ENCODE results near the gene GARIN5B.
A peak's percentile ranks its signal among the peaks of the same experiment; 100 is the strongest.
"Not testable (repeated sequence)": the region's sequence is repeated elsewhere in the genome, so short reads cannot be mapped to it uniquely, and the experiment has no call there.

The GARIN5B gene

DNA sequence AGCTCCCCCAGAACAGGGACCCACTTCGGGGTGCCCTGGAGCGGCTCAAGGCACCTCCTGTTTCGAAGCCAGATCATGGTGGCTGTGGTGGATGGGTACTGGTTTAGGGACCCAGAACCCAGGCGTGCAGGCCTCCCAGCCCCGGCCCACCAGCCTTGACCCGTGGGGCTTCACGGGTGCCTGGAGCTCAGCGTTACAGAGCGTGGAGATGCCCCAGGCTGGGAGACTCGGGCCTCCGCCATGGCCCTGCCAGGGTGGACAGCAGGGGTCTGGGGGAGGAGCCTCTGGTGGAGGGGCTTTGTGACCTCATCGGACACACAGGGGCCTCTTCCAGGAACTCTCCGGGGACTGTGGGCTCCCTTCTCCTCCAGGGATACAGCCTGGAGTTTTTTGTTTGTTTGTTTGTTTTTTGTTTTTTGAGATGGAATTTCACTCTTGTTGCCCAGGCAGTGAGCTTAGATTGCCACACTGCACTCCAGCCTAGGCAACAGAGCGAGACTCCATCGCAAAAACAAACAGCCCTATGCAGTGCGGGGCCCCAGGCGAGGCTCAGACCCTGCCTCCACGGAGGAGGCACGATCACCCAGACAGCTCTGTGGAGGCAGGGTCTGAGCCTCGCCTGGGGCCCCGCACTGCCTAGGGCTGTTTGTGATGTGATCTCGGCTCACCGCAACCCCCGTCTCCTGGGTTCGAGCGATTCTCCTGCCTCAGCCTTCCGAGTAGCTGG, at the start of gene GARIN5B:
Gene GARIN5B (minus strand): TSS at position 271 of the 727 bp plus-strand sequence. CDS start 194 bp downstream, at position 77.
- no peak for DNase-seq (ENCODE audit: insufficient read length, low spot score)
- FAIRE-seq, result no peak

DNA sequence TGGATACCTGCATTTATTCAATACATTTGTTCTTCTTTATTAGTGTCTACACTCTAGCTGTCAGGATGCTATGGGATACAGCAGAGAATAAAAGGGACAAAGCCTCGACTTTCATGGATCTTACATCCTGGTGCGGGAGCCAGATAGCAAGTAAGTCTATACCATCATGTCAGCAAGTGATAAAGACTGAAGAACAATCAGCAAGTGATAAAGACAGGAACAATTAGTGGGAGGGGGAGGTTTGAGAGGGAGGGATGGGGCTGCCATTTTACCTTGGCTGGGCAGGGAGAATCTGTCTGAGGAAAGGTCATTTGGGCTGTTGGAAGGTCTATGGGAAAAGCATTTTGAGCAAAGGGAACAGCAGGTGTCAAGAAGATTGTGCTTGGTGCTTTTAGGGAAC, 47.1 kb upstream of the GARIN5B start:
- FAIRE-seq (no peak), DNase-seq (ENCODE audit: insufficient read length, low spot score) (no peak)

- not testable (repeated sequence) for FAIRE-seq; DNase-seq (ENCODE audit: insufficient read length, low spot score)
These were observed 46.1 kb upstream of the GARIN5B start for GRCh38 chr19:55409179-55409578.

GRCh38 chr19:55408533-55408872, 45.4 kb upstream of the GARIN5B start:
- DNase-seq (ENCODE audit: insufficient read length, low spot score), result no peak
- no peak for FAIRE-seq

DNA sequence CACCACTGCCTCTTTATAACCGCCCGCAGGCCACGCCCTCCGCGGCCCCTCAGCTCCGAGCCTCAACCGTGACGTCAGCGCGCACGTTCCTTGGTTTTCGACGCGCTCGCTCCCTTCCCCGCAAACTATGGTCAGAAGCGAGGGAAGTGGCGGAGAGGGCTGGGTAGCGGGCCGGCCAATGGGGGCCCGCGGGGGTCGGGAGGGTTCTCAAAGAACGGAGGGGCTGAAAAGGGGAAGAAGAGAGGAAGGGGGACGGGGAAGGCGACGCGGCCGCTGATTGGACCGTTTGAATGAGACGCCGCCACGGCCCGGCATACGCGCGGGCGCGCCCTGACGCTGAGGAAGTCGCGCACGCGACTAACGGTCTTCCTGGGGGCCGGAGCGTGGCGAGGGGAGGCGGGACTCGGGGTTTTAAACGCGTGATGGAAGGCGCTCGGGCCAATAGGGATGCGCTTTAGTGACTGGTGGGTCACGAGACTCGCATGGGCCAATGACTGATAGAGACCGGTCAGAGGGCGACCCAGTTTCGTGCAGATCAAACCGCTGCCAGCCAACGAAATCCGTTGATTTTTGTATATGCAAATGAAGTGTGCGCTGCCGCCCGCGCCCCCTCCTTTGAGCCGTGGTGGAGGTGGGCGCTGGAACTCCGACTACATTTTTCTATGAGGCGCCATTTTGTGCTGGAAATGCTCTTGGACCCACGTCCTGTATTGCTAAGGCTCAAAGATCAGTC, 44.9 kb upstream of the GARIN5B start:
- DNase-seq (ENCODE audit: insufficient read length, low spot score) (peak; percentile 96), FAIRE-seq (peak; percentile 93)

GRCh38 chr19:55407550-55407799, 44.4 kb upstream of the GARIN5B start, which contains the start of gene UBE2S:
TSS of gene UBE2S (minus strand) at chr19:55407788. CDS start at chr19:55407589, 199 bp downstream.
- DNase-seq (ENCODE audit: insufficient read length, low spot score); FAIRE-seq: not testable (repeated sequence)

DNA sequence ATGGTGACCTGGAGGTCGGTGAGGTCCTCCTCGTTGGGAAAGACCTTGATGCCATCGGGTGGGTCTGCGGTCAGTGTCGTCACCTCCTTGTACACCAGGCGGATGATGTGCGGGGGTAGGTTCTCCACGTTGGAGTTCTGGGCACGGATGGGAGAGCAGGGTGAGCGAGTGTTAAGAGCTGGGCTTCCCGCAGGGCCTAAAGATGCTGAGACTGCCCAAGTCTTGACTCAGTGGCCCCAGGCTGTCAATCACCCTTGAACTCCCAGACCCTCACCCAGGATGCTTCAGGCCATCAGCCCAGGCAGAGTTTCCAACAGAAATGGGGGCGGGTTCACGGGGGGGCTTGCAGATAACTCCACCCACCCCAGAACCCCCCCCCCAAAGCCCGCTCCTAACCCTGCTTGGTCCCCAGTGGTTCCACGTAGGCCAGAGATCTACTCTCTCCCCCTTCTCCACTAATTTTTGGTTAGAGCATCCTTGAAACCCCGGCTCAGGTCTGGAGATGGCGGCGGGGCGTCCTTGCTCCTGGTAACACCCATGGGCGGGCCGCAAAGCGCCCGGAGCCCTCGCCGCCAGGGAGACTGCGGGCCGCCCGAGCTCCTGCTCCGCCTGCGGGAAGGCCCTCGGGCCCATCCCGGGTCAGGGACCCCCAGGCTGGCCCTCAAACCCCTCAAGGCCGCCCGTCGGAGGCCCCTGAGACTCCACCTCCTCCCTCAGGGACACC, 43.9 kb upstream of the GARIN5B start:
- DNase-seq (ENCODE audit: insufficient read length, low spot score) (no peak), FAIRE-seq (no peak)

DNA sequence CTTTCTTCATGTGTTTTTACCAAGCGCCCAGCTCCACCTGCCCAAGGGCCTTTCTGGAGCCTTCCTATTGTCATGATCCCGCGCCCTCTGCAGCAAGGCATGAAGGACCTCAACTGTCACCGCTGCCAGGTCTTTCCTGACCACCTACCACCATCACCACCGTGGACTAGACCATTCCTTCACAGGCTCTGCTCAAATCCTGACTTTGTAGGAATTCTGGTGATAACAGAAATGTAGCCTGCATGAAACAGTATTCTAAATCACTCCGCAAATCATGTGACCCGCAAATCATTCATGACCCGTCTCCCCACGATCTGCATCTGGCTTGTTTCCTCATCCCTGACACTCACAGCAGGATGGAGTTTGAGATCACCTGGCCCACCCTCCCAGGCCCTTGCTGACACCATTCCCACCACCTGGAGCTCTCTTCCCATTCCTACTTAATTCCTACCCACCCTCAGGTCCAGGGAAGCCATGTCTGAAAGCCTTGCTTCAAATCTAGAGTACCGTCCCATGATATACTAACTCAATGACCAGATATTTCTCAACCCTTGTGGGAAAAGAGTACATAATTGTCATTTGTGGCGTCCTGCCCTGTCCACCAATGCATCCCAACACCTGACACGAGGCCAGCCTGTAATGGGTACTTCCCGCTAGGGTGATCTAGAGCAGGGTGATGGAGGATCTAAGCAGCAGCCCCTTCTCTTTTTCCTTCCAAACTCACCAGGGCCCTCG, 43.2 kb upstream of the GARIN5B start:
- DNase-seq (ENCODE audit: insufficient read length, low spot score) (no peak), FAIRE-seq (no peak)

DNA sequence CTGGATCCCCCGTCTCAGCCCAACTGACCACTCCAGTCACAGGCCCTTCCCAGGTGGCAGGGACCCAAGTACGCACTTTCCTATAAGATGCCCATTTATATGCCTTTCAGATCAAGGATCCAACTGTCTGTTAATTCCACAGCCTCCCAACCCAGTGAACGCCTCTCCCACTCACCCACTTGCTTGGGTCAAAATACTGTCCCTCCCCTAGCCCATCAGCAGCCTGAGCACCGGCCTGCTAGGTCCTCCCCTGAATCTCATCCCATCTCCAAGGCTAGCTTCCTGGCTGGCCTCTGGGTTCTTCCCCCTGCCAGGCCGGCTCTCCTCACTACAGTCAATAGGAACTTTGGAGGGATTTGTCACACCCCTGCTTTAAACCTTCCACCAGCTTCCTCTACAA, 42.6 kb upstream of the GARIN5B start:
- DNase-seq (ENCODE audit: insufficient read length, low spot score) (no peak), FAIRE-seq (no peak)

GRCh38 chr19:55402509-55402908, 39.4 kb upstream of the GARIN5B start:
- FAIRE-seq, result no peak
- DNase-seq (ENCODE audit: insufficient read length, low spot score), result no peak

DNA sequence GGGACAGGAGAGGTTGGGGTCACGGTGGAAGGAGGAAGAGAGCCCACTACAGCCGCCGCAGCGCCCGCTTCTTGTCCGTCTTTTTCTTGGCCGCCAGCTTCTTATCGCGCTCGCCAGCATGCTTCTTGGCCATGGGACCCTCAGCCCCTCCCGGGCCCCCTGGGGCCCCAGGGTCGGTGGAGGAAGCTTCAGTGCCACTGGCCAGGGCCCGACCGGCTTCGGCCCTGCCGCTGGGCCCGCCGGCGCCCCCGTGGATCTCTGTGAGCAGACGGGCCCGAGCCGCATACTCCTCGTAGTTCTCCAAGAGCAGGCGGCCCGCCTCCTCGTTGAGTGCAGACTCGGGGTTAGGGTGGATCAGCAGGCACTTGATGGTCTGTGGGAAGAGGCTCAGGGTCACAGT, 38.3 kb upstream of the GARIN5B start:
- not testable (repeated sequence) for FAIRE-seq

DNA sequence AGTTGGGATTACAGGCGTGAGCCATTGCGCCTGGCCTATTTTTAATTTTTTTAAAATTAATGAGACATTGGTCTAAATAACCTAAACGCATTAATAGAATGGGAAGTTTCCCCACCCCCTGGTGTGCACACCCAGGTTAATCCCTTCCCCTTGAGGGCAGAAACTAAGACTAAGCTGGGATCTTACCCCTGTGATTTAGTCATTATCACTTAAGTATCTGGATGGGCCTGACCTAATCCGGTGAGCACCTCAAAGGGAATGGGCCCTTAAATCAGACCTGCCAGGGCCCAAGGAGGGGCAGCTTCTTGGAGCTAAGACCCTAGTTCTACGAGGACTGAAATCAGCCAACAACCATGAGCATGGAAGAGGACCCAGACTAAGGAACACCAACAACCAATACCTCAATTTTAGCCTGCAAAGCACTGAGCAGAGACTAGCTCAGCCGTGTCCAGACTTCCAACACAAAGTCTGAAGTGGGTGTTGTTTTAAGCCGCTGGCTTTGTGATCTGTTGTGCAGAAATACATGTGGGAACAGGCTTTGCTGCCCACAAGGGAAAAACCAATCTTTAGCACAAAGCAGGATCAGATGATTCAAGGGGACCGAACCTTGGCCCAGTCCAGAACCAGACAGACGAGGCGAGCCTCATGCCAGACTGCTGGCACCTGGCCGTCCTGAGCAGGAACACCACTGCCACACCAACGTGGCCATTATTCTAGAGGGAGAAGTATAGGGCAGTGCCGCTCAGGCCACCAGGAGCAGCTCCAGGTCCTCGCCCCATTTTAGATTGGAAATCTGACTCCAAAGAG, 37.4 kb upstream of the GARIN5B start:
- FAIRE-seq (no peak), DNase-seq (ENCODE audit: insufficient read length, low spot score) (no peak)

More for the DNA sequence above, 38.3 kb upstream of the GARIN5B start:
- not testable (repeated sequence) for DNase-seq (ENCODE audit: insufficient read length, low spot score)

DNA sequence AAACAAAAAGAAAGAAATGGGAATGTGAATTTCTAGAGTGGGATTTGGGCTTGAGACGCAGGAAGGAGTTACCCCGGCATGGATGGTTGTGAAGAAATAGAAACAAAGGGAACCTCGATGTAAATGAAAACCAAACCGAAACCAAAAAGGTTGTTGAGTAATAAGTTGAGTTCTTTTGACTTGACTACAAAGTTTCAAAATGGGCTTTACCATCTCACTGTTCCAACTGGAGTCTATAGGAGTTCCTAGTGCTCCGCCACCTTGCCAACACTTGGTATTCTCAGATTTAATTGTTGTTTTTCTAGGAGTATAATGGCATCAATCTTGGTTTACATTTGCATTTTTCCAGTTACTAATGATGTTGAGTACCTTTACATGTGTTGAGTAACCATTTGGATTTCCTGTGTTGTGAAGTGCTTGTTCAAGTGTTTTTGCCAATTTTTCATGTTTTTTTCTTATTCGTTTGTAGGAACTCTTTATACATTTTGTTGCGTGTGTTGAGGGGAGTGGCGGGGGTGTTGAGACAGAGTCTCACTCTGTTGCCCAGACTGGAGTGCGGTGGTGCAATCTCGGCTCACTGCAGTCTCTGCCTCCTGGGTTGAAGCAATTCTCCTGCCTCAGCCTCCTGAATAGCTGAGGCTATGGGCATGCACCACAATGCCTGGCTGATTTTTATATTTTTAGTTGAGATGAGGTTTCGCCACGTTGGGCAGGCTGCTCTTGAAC, 35.3 kb upstream of the GARIN5B start:
- DNase-seq (ENCODE audit: insufficient read length, low spot score), result no peak
- FAIRE-seq, result peak; percentile 61

GRCh38 chr19:55392820-55393761, 30.0 kb upstream of the GARIN5B start:
- no peak for DNase-seq (ENCODE audit: insufficient read length, low spot score)
- FAIRE-seq, result no peak

DNA sequence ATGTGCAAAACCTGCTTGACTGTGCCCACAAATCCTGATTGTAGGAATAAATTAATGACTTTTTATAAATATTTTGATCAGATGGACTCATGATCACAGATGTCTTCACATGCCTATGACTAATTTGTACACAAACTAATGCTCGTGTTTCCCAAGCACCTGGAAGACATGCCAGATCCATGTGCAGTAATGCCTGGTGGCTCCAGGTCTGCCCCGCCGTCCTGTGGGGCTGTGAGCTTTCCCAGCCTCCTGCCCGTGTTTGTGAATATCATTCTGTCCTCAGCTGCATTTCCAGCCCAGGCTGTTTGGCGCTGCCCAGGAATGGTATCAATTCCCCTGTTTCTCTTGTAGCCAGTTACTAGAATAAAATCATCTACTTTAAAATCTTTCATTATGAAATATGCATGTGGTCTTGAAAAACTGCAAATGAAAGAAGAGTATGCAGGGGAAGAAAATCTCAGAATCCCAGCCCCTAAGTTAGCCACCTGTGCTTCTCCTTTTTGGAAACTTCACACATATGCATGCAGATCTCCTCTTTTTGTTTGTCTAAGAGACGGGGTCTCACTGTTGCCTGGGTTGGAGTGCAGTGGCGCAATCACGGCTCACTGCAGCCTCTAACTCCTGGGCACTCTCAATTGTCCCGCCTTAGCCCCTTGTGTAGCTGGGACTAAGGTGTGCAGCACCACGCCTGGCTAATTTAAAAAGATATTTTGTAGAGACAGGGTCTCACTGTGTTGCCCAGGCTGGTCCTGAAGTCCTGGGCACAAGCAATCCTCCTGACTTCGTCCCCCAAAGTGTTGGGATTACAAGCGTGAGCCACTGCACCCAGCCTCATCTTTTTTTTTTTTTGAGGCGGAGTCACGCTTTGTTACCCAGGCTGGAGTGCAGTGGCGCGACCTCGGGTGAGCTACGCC, 28.9 kb upstream of the GARIN5B start:
- no peak for DNase-seq (ENCODE audit: insufficient read length, low spot score)
- FAIRE-seq, result no peak

GRCh38 chr19:55391191-55391670, 28.2 kb upstream of the GARIN5B start:
- DNase-seq (ENCODE audit: insufficient read length, low spot score) (no peak), FAIRE-seq (no peak)

DNA sequence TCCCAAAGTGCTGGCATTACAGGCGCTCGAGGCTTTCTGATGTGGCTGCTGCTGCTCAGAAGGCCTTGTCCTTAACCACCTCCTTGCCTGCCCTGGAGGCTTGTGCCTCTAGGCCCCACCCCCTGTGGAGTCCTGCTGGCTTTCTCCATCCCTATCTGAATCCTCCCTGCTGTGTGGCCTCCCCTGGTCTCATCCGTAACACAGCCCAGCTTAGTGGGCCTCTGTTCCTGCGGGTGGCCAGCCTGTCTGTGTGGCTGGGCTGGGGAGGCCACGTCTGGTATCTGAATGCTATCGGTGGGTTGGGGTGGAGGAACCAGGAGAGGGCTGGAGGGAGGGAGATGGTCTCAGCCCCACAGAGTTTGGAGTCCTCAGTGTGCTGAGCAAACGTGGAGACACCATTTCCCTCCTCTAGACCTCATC, 27.4 kb upstream of the GARIN5B start:
- no peak for FAIRE-seq
- no peak for DNase-seq (ENCODE audit: insufficient read length, low spot score)
